ENCODE measurements around the gene TACSTD2. TPM values are rescaled to one million over a fixed set of nuclear protein-coding genes. Genes with fewer than 3 reads are reported as not detected.
"Not testable (repeated sequence)": the region's sequence is repeated elsewhere in the genome, so short reads cannot be mapped to it uniquely, and the experiment has no call there.

Gene TACSTD2
- total RNA-seq, 1 donor from 2014 or later, result 0.10 TPM

- no peaks in the 10 kb centered on the region for H3K36me3 Mint-ChIP-seq (ENCODE audit: low read depth, unreplicated experiment)
- H3K4me1 Mint-ChIP-seq (ENCODE audit: unreplicated experiment), result peaks cover 3% of the 10 kb centered on the region
- no peaks in the 10 kb centered on the region for H3K9me3 Mint-ChIP-seq (ENCODE audit: unreplicated experiment)
- no peak for DNase-seq (ENCODE audit: low spot score)
- TF ChIP-seq CTCF (IDR thresholded peaks at IDR 0.05; ENCODE audit: unreplicated experiment), result no peak
- no peak overlapping the region for H3K27ac Mint-ChIP-seq (ENCODE audit: unreplicated experiment)
- H3K27me3 Mint-ChIP-seq (ENCODE audit: unreplicated experiment), result no peaks in the 10 kb centered on the region
- H3K4me3 Mint-ChIP-seq (ENCODE audit: unreplicated experiment), result no peak overlapping the region
These were observed 38.2 kb downstream of the TACSTD2 start for GRCh38 chr1:58538821-58539220.

DNA sequence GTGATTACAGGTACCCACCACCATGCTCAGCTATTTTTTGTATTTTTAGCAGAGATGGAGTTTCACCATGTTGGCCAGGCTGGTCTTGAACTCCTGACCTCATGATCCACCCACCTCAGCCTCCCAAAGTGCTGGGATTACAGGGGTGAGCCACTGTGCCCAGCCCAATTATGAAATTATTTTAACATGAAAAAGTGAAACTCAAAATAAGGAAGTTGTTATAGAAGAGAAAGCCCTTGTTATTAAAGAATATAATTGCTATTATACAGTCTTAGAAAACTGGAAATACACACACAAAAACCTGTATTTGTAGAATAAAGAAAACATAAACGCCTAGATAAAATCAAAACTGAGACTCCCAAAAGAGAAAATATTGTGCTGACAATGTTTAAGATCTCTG lies 45.2 kb downstream of the TACSTD2 start:
- H3K36me3 Mint-ChIP-seq (ENCODE audit: low read depth, unreplicated experiment); DNase-seq (ENCODE audit: low spot score); H3K27ac Mint-ChIP-seq (ENCODE audit: unreplicated experiment); H3K4me3 Mint-ChIP-seq (ENCODE audit: unreplicated experiment); H3K9me3 Mint-ChIP-seq (ENCODE audit: unreplicated experiment); H3K4me1 Mint-ChIP-seq (ENCODE audit: unreplicated experiment); H3K27me3 Mint-ChIP-seq (ENCODE audit: unreplicated experiment): not testable (repeated sequence)

DNA sequence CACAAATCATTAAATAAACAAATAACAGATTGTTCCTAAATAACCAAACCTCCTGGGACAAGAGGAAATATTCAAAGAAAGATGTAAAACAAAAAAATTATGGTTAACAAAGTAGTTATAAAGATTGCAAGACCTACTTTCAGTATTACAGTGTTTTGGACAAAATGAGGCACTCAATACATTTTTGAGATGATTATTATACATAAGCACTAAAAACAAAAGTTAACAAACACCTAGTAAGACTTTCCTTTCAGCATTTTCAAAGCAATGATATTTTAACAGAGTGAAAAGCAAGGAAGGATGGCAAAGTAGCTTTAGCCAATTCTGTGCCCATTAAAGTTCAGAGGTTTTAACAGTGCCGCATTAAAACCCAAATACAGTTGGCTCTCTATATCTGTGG lies 47.8 kb downstream of the TACSTD2 start:
- H3K27ac Mint-ChIP-seq (ENCODE audit: unreplicated experiment), result no peak overlapping the region
- H3K4me1 Mint-ChIP-seq (ENCODE audit: unreplicated experiment), result no peaks in the 10 kb centered on the region
- H3K36me3 Mint-ChIP-seq (ENCODE audit: low read depth, unreplicated experiment), result no peaks in the 10 kb centered on the region
- DNase-seq (ENCODE audit: low spot score), result no peak
- TF ChIP-seq CTCF (IDR thresholded peaks at IDR 0.05; ENCODE audit: unreplicated experiment), result no peak
- no peaks in the 10 kb centered on the region for H3K27me3 Mint-ChIP-seq (ENCODE audit: unreplicated experiment)
- H3K4me3 Mint-ChIP-seq (ENCODE audit: unreplicated experiment), result no peak overlapping the region
- H3K9me3 Mint-ChIP-seq (ENCODE audit: unreplicated experiment), result no peaks in the 10 kb centered on the region

DNA sequence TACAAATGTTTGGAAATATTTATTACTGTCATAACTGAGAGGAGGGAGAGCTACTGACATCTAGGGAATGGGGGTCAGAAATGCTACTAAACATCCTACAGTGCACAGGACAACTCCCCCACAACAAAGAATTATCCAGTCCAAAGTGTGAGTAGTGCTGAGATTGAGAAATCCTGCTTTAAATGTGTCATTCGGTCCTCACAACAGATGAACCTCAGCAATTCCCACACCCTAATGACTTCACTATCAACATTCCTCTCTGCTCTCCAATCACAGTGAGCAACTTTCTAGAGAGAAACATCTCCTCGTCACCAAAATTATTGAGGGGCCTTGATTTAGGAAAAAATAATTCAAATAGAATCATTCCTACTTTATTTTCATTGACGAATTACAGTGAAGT lies 48.5 kb downstream of the TACSTD2 start:
- TF ChIP-seq CTCF (IDR thresholded peaks at IDR 0.05; ENCODE audit: unreplicated experiment), result no peak
- Mint-ChIP-seq H3K9me3 (ENCODE audit: unreplicated experiment) (no peaks in the 10 kb centered on the region), H3K36me3 (ENCODE audit: low read depth, unreplicated experiment) (no peaks in the 10 kb centered on the region), H3K27me3 (ENCODE audit: unreplicated experiment) (no peaks in the 10 kb centered on the region), H3K4me3 (ENCODE audit: unreplicated experiment) (no peak overlapping the region), H3K4me1 (ENCODE audit: unreplicated experiment) (no peaks in the 10 kb centered on the region), H3K27ac (ENCODE audit: unreplicated experiment) (no peak overlapping the region)
- no peak for DNase-seq (ENCODE audit: low spot score)

Other genes starting within 250 kb of the TACSTD2 start
- gene OMA1, start 30.5 kb downstream of the TACSTD2 start, total RNA-seq (ENCODE audit: unreplicated experiment), result 7.6 TPM
- 60.8 TPM for gene MYSM1, start 122.8 kb upstream of the TACSTD2 start, total RNA-seq (ENCODE audit: unreplicated experiment)
- 56.3 TPM for gene JUN, start 206.8 kb upstream of the TACSTD2 start, total RNA-seq (ENCODE audit: unreplicated experiment)

Measured in endothelial cell (in vitro differentiated cells).